Activated T-cell treated with anti-CD3 and anti-CD28 coated beads, Interleukin-2, amount 50 U/mL, for 4 hours (primary cell): ENCODE data around the gene PROKR2. TPM values are rescaled to one million over a fixed set of nuclear protein-coding genes. Genes with fewer than 3 reads are reported as not detected.

Experiments used
- ATAC-seq, 2 donors: fragments of 200-7000 bp; cut with Tn5 transposase; one replicate each; pipeline ENCODE4 v1.10.0; 2021
- DNase-seq: peaks from one replicate; pipeline ENCODE4 v3.0.0-alpha.2; 2020
- H3K27me3 Mint-ChIP-seq: one replicate; pipeline ENCODE4 v1.8.0; 2021; ENCODE audit warnings: low read depth, mixed read lengths
- H3K36me3 Mint-ChIP-seq: one replicate; pipeline ENCODE4 v1.8.0; 2022; ENCODE audit warnings: mixed read lengths; ENCODE audit not compliant: insufficient read depth
- H3K4me1 Mint-ChIP-seq: one replicate; pipeline ENCODE4 v1.8.0; 2021; ENCODE audit warnings: low read depth, mixed read lengths
- H3K4me3 Mint-ChIP-seq: one replicate; pipeline ENCODE4 v1.8.0; 2021; ENCODE audit warnings: mild to moderate bottlenecking, moderate library complexity, mixed read lengths
- H3K9me3 Mint-ChIP-seq: one replicate; pipeline ENCODE4 v1.8.0; 2021; ENCODE audit warnings: mixed read lengths
- total RNA-seq, 3 donors: library from RNA; stranded (reverse); gene quantifications; one replicate each; pipeline ENCODE4 v1.2.1, GENCODE V29; 2021

PROKR2 gene
- total RNA-seq, 3 donors from 2014 or later: not detected

GRCh38 chr20:5315807-5316187, 957 bp downstream of the PROKR2 start:
- Mint-ChIP-seq H3K36me3 (no peaks in the 10 kb centered on the region), H3K9me3 (peaks cover 2% of the 10 kb centered on the region)
- no peak for ATAC-seq

GRCh38 chr20:5313916-5314315, 2.8 kb downstream of the PROKR2 start:
- no peaks in the 10 kb centered on the region for H3K36me3 Mint-ChIP-seq
- ATAC-seq (no peak), DNase-seq (no peak)
- H3K27me3 Mint-ChIP-seq: peaks cover 52% of the 10 kb centered on the region
- H3K4me3 Mint-ChIP-seq: no peak overlapping the region
- H3K9me3 Mint-ChIP-seq: peaks cover 20% of the 10 kb centered on the region
- H3K4me1 Mint-ChIP-seq: peaks cover 2% of the 10 kb centered on the region

More at GRCh38 chr20:5315807-5316187, 957 bp downstream of the PROKR2 start:
- peaks cover 2% of the 10 kb centered on the region for H3K4me1 Mint-ChIP-seq
- H3K4me3 Mint-ChIP-seq: no peak overlapping the region
- peaks cover 55% of the 10 kb centered on the region for H3K27me3 Mint-ChIP-seq
- DNase-seq: no peak

GRCh38 chr20:5312518-5312917, 4.2 kb downstream of the PROKR2 start:
- ATAC-seq: no peak
- H3K4me3 Mint-ChIP-seq: no peak overlapping the region
- peaks cover 38% of the 10 kb centered on the region for H3K27me3 Mint-ChIP-seq
- peaks cover 33% of the 10 kb centered on the region for H3K9me3 Mint-ChIP-seq
- peaks cover 2% of the 10 kb centered on the region for H3K4me1 Mint-ChIP-seq
- no peak for DNase-seq
- H3K36me3 Mint-ChIP-seq: no peaks in the 10 kb centered on the region

GRCh38 chr20:5309971-5310370, 6.8 kb downstream of the PROKR2 start:
- no peak overlapping the region for H3K4me3 Mint-ChIP-seq
- H3K9me3 Mint-ChIP-seq: peaks cover 50% of the 10 kb centered on the region
- no peaks in the 10 kb centered on the region for H3K4me1 Mint-ChIP-seq
- H3K36me3 Mint-ChIP-seq: no peaks in the 10 kb centered on the region
- DNase-seq (no peak), ATAC-seq (no peak)
- peaks cover 28% of the 10 kb centered on the region for H3K27me3 Mint-ChIP-seq

GRCh38 chr20:5298811-5299210, 17.9 kb downstream of the PROKR2 start:
- Mint-ChIP-seq H3K36me3 (no peaks in the 10 kb centered on the region), H3K27me3 (peaks cover 31% of the 10 kb centered on the region), H3K4me3 (no peak overlapping the region), H3K4me1 (no peaks in the 10 kb centered on the region), H3K9me3 (no peaks in the 10 kb centered on the region)
- no peak for ATAC-seq
- no peak for DNase-seq

GRCh38 chr20:5297280-5298004, 19.3 kb downstream of the PROKR2 start:
- DNase-seq (no peak), ATAC-seq (no peak)
- Mint-ChIP-seq H3K9me3 (no peaks in the 10 kb centered on the region), H3K4me3 (no peak overlapping the region), H3K4me1 (no peaks in the 10 kb centered on the region), H3K36me3 (no peaks in the 10 kb centered on the region), H3K27me3 (peaks cover 28% of the 10 kb centered on the region)

GRCh38 chr20:5290596-5290995, 26.2 kb downstream of the PROKR2 start:
- no peak for ATAC-seq
- Mint-ChIP-seq H3K36me3 (no peaks in the 10 kb centered on the region), H3K9me3 (no peaks in the 10 kb centered on the region), H3K4me3 (no peak overlapping the region), H3K4me1 (no peaks in the 10 kb centered on the region), H3K27me3 (peaks cover 15% of the 10 kb centered on the region)
- no peak for DNase-seq

- no peaks in the 10 kb centered on the region for H3K36me3 Mint-ChIP-seq
- peaks cover 29% of the 10 kb centered on the region for H3K27me3 Mint-ChIP-seq
- H3K4me1 Mint-ChIP-seq: no peaks in the 10 kb centered on the region
- DNase-seq (no peak), ATAC-seq (no peak)
- no peak overlapping the region for H3K4me3 Mint-ChIP-seq
- peaks cover 3% of the 10 kb centered on the region for H3K9me3 Mint-ChIP-seq
Observed at GRCh38 chr20:5282561-5282960, 34.2 kb downstream of the PROKR2 start.

GRCh38 chr20:5279661-5280060, 37.1 kb downstream of the PROKR2 start:
- Mint-ChIP-seq H3K4me1 (no peaks in the 10 kb centered on the region), H3K36me3 (no peaks in the 10 kb centered on the region), H3K9me3 (no peaks in the 10 kb centered on the region), H3K27me3 (peaks cover 28% of the 10 kb centered on the region), H3K4me3 (no peak overlapping the region)
- no peak for ATAC-seq
- no peak for DNase-seq

GRCh38 chr20:5272268-5272667, 44.5 kb downstream of the PROKR2 start:
- H3K27me3 Mint-ChIP-seq: peaks cover 22% of the 10 kb centered on the region
- no peaks in the 10 kb centered on the region for H3K9me3 Mint-ChIP-seq
- no peak for DNase-seq
- H3K4me3 Mint-ChIP-seq: no peak overlapping the region
- H3K36me3 Mint-ChIP-seq: no peaks in the 10 kb centered on the region
- no peak for ATAC-seq
- H3K4me1 Mint-ChIP-seq: peaks cover 5% of the 10 kb centered on the region

- Mint-ChIP-seq H3K9me3 (no peaks in the 10 kb centered on the region), H3K4me3 (no peak overlapping the region), H3K36me3 (no peaks in the 10 kb centered on the region), H3K4me1 (peaks cover 8% of the 10 kb centered on the region), H3K27me3 (peaks cover 22% of the 10 kb centered on the region)
- ATAC-seq (no peak), DNase-seq (no peak)
Observed at GRCh38 chr20:5270603-5271002, 46.2 kb downstream of the PROKR2 start.

GRCh38 chr20:5268449-5268848, 48.3 kb downstream of the PROKR2 start:
- peaks cover 8% of the 10 kb centered on the region for H3K4me1 Mint-ChIP-seq
- ATAC-seq: no peak

GRCh38 chr20:5267092-5267491, 49.7 kb downstream of the PROKR2 start:
- ATAC-seq (no peak), DNase-seq (no peak)
- no peak overlapping the region for H3K4me3 Mint-ChIP-seq
- no peaks in the 10 kb centered on the region for H3K9me3 Mint-ChIP-seq
- H3K27me3 Mint-ChIP-seq: peaks cover 17% of the 10 kb centered on the region
- no peaks in the 10 kb centered on the region for H3K36me3 Mint-ChIP-seq
- peaks cover 8% of the 10 kb centered on the region for H3K4me1 Mint-ChIP-seq

More at GRCh38 chr20:5268449-5268848, 48.3 kb downstream of the PROKR2 start:
- Mint-ChIP-seq H3K9me3 (no peaks in the 10 kb centered on the region), H3K4me3 (no peak overlapping the region), H3K27me3 (peaks cover 20% of the 10 kb centered on the region), H3K36me3 (no peaks in the 10 kb centered on the region)
- DNase-seq: no peak
